Ramos (cell line): ENCODE data around the gene LRP1.

Experiments
- in situ Hi-C: fragments of 300-500 bp; cut with MboI; formaldehyde crosslinking; loops from one replicate; pipeline ENCODE4 v1.14.3; 2022; ENCODE audit warnings: low sequenced_read_pairs; ENCODE audit not compliant: unreplicated experiment

LRP1 gene

GRCh38 chr12:57168058-57168457, 39.8 kb downstream of the LRP1 start:
- in situ Hi-C loops: no loop called here

GRCh38 chr12:57169046-57169795, 40.9 kb downstream of the LRP1 start:
- in situ Hi-C loops: no loop called here

- in situ Hi-C loops: no loop called here
These were observed 41.7 kb downstream of the LRP1 start for GRCh38 chr12:57169969-57170368.

GRCh38 chr12:57170408-57170807, 42.1 kb downstream of the LRP1 start:
- in situ Hi-C loops: no loop called here

- in situ Hi-C loops: no loop called here
These were observed 42.6 kb downstream of the LRP1 start for GRCh38 chr12:57170927-57171326.

- in situ Hi-C loops: no loop called here
These were observed 43.4 kb downstream of the LRP1 start for GRCh38 chr12:57171668-57172067.

GRCh38 chr12:57173089-57173488, 44.8 kb downstream of the LRP1 start:
- in situ Hi-C loops: no loop called here

- in situ Hi-C loops: no loop called here
These were observed 45.4 kb downstream of the LRP1 start for GRCh38 chr12:57173683-57174082.

GRCh38 chr12:57175428-57176138, 47.3 kb downstream of the LRP1 start:
- in situ Hi-C loops: no loop called here

GRCh38 chr12:57176139-57176477, 47.8 kb downstream of the LRP1 start:
- in situ Hi-C loops: no loop called here

- in situ Hi-C loops: no loop called here
These were observed 48.6 kb downstream of the LRP1 start for GRCh38 chr12:57176846-57177245.

GRCh38 chr12:57177354-57177753, 49.1 kb downstream of the LRP1 start:
- in situ Hi-C loops: no loop called here

GRCh38 chr12:57178213-57178612, 49.9 kb downstream of the LRP1 start:
- in situ Hi-C loops: no loop called here

- in situ Hi-C loops: no loop called here
These were observed 51.2 kb downstream of the LRP1 start for GRCh38 chr12:57179331-57180086.

GRCh38 chr12:57180321-57180989, 52.2 kb downstream of the LRP1 start:
- in situ Hi-C loops: no loop called here

- in situ Hi-C loops: no loop called here
These were observed 52.8 kb downstream of the LRP1 start for GRCh38 chr12:57181072-57181471.

GRCh38 chr12:57181561-57182155, 53.4 kb downstream of the LRP1 start:
- in situ Hi-C loops: no loop called here

GRCh38 chr12:57182918-57183575, 54.8 kb downstream of the LRP1 start:
- in situ Hi-C loops: no loop called here

- in situ Hi-C loops: no loop called here
These were observed 55.8 kb downstream of the LRP1 start for GRCh38 chr12:57183939-57184725.
